Endometrium (tissue), 2 donors: ENCODE data around the gene KCNMB1.

Experiments used
- FAIRE-seq: peaks from 2 replicates; lab custom pipeline; 2012; peaks lifted over from hg19 to GRCh38; lab: Jason Lieb, UNC
- donor health status: control.
- donor health status: control.

KCNMB1 gene

GRCh38 chr5:170338933-170339779 is 50.0 kb downstream of the KCNMB1 start:
- FAIRE-seq = no peak

- no peak for FAIRE-seq
These were observed 50.9 kb downstream of the KCNMB1 start for GRCh38 chr5:170338291-170338690.

- no peak for FAIRE-seq
These were observed 52.0 kb downstream of the KCNMB1 start for GRCh38 chr5:170337045-170337733.

- FAIRE-seq = no peak
These were observed 53.1 kb downstream of the KCNMB1 start for GRCh38 chr5:170336065-170336464.

- no peak for FAIRE-seq
These were observed 54.5 kb downstream of the KCNMB1 start for GRCh38 chr5:170334626-170335025.

- no peak for FAIRE-seq
These were observed 55.8 kb downstream of the KCNMB1 start for GRCh38 chr5:170333161-170333910.

- FAIRE-seq = no peak
These were observed 57.1 kb downstream of the KCNMB1 start for GRCh38 chr5:170332058-170332457.

- FAIRE-seq = no peak
These were observed 58.6 kb downstream of the KCNMB1 start for GRCh38 chr5:170330568-170331054.

GRCh38 chr5:170329524-170329923 is 59.6 kb downstream of the KCNMB1 start:
- FAIRE-seq = no peak

- no peak for FAIRE-seq
These were observed 61.3 kb downstream of the KCNMB1 start for GRCh38 chr5:170327829-170328228.

GRCh38 chr5:170327168-170327567 is 62.0 kb downstream of the KCNMB1 start:
- no peak for FAIRE-seq
